IMR-90 (cell line): Measurements from ENCODE around the gene PLXNA4. TPM values are rescaled to one million over a fixed set of nuclear protein-coding genes. Genes with fewer than 3 reads are reported as not detected.

Source experiments
- ATAC-seq: fragments of 200-7000 bp; cut with Tn5 transposase; 2 replicates; pipeline ENCODE4 v1.9.1; 2020; ENCODE audit warnings: low read depth, mild to moderate bottlenecking, moderate library complexity
- BruUV-seq: library from RNA; stranded (reverse); fragments of 400-500 nt; replicated peaks from 2 replicates; lab custom pipeline; 2021; lab: Mats Ljungman, UMichigan
- CTCF ChIA-PET: fragments of 300-600 bp; formaldehyde crosslinking; extraction: SDS; loops from one replicate; lab custom pipeline; 2021; ENCODE audit warnings: antibody characterized with exemption; lab: Yijun Ruan, JAX
- POLR2A ChIA-PET: fragments of 300-600 bp; sonication (Branson Sonifier 250); formaldehyde crosslinking; loops from one replicate; lab custom pipeline; 2022; ENCODE audit warnings: antibody characterized with exemption; ENCODE audit not compliant: unreplicated experiment; lab: Charles Lee
- DNase-seq: peaks from one replicate; pipeline ENCODE4 v3.0.0; 2013
- H2AFZ ChIP-seq: replicated peaks from 2 replicates; pipeline ENCODE3; 2013; ENCODE audit warnings: low read length, mild to moderate bottlenecking; ENCODE audit not compliant: poor library complexity
- H2AK5ac ChIP-seq: 2 replicates; pipeline ENCODE4 v1.6.1; 2013; ENCODE audit warnings: low read depth, low read length, inconsistent platforms
- H2AK9ac ChIP-seq: replicated peaks from 2 replicates; pipeline ENCODE3; 2013; ENCODE audit warnings: mild to moderate bottlenecking, low read depth, low read length, moderate library complexity; ENCODE audit not compliant: poor library complexity
- H2BK120ac ChIP-seq: 2 replicates; pipeline ENCODE4 v1.6.1; 2013; ENCODE audit warnings: low read depth, low read length, inconsistent platforms
- H2BK15ac ChIP-seq: 3 replicates; pipeline ENCODE4 v1.6.1; 2013; ENCODE audit warnings: low read depth, low read length, inconsistent platforms
- H2BK20ac ChIP-seq: 2 replicates; pipeline ENCODE4 v1.6.1; 2013; ENCODE audit warnings: low read depth, mild to moderate bottlenecking, inconsistent platforms, low read length, moderate library complexity
- H2BK5ac ChIP-seq: 2 replicates; pipeline ENCODE4 v1.6.1; 2013; ENCODE audit warnings: mild to moderate bottlenecking, low read depth, low read length, inconsistent platforms; ENCODE audit not compliant: poor library complexity, severe bottlenecking
- H3K14ac ChIP-seq: replicated peaks from 2 replicates; pipeline ENCODE4 v1.6.1; 2013; ENCODE audit warnings: low read depth, low read length, inconsistent platforms
- H3K18ac ChIP-seq: 2 replicates; pipeline ENCODE4 v1.6.1; 2013; ENCODE audit warnings: low read depth, low read length, control low read depth
- H3K23ac ChIP-seq: 2 replicates; pipeline ENCODE4 v1.6.1; 2013; ENCODE audit warnings: low read depth, low read length, inconsistent platforms
- H3K27ac ChIP-seq: 2 replicates; pipeline ENCODE4 v1.5.1; 2013; ENCODE audit warnings: mild to moderate bottlenecking, control low read depth, low read length; ENCODE audit not compliant: insufficient read depth
- H3K27me3 ChIP-seq: 2 replicates; pipeline ENCODE4 v1.6.1; 2013; ENCODE audit warnings: low read length; ENCODE audit not compliant: control insufficient read depth, insufficient read depth
- H3K36me3 ChIP-seq: 2 replicates; pipeline ENCODE4 v1.6.1; 2013; ENCODE audit warnings: low read length, mixed read lengths; ENCODE audit not compliant: control insufficient read depth, insufficient read depth
- H3K4ac ChIP-seq: 2 replicates; pipeline ENCODE4 v1.6.1; 2013; ENCODE audit warnings: low read depth, low read length, inconsistent platforms
- H3K4me1 ChIP-seq: 2 replicates; pipeline ENCODE4 v1.6.1; 2013; ENCODE audit warnings: low read length, mixed read lengths; ENCODE audit not compliant: control insufficient read depth, insufficient read depth
- H3K4me2 ChIP-seq: 2 replicates; pipeline ENCODE4 v1.6.1; 2013; ENCODE audit warnings: low read depth, mild to moderate bottlenecking, control low read depth, low read length, moderate library complexity
- H3K4me3 ChIP-seq: 2 replicates; pipeline ENCODE4 v1.5.1; 2013; ENCODE audit warnings: low read depth, mild to moderate bottlenecking, control low read depth, low read length, moderate library complexity; ENCODE audit not compliant: insufficient read depth
- H3K56ac ChIP-seq: 2 replicates; pipeline ENCODE4 v1.6.1; 2013; ENCODE audit warnings: low read length, inconsistent platforms; ENCODE audit not compliant: insufficient read depth; ENCODE audit errors: extremely low read depth
- H3K79me1 ChIP-seq, 2 experiments: 2 replicates each; pipeline ENCODE4 v1.6.1; 2013; ENCODE audit warnings: low read length in 2 of 2, inconsistent platforms in 1 of 2, low read depth in 1 of 2
- H3K9ac ChIP-seq: 2 replicates; pipeline ENCODE4 v1.6.1; 2013; ENCODE audit warnings: low read depth, low read length, control low read depth
- H3K9me1 ChIP-seq: 2 replicates; pipeline ENCODE4 v1.6.1; 2013; ENCODE audit warnings: low read length, inconsistent platforms; ENCODE audit not compliant: insufficient read depth
- H3K9me3 ChIP-seq: 2 replicates; pipeline ENCODE4 v1.6.1; 2013; ENCODE audit warnings: low read length; ENCODE audit not compliant: control insufficient read depth, insufficient read depth
- H4K20me1 ChIP-seq: 2 replicates; pipeline ENCODE4 v1.6.1; 2013; ENCODE audit warnings: low read length, inconsistent platforms; ENCODE audit not compliant: insufficient read depth
- H4K5ac ChIP-seq: 2 replicates; pipeline ENCODE4 v1.6.1; 2013; ENCODE audit warnings: mild to moderate bottlenecking, low read depth, low read length, control low read depth
- H4K8ac ChIP-seq, 2 experiments: 2 replicates each; pipeline ENCODE4 v1.6.1; 2013; ENCODE audit warnings: low read depth in 2 of 2, low read length in 2 of 2, control low read depth in 1 of 2, inconsistent platforms in 1 of 2
- H4K91ac ChIP-seq: 2 replicates; pipeline ENCODE4 v1.6.1; 2013; ENCODE audit warnings: low read depth, low read length, inconsistent platforms; ENCODE audit not compliant: insufficient read depth
- NFE2L2 ChIP-seq: fragments of 150-350 bp; IDR thresholded peaks from 2 replicates; pipeline ENCODE4 v1.6.1; 2016; ENCODE audit warnings: low read depth, mild to moderate bottlenecking, low read length
- RCOR1 ChIP-seq: IDR thresholded peaks from 2 replicates; pipeline ENCODE4 v1.6.1; 2012; ENCODE audit warnings: mild to moderate bottlenecking, low read length, improper control_type of control experiment; ENCODE audit not compliant: insufficient replicate concordance
- RFX5 ChIP-seq: IDR thresholded peaks from 2 replicates; pipeline ENCODE4 v1.8.0; 2012; ENCODE audit warnings: low read depth, mild to moderate bottlenecking, low read length, moderate library complexity
- WGBS, 2 experiments: methylation state at CpG; one replicate each; pipeline versions ENCODE4 v1.1.5 to v1.1.7; 2013; ENCODE audit warnings: missing lambda C conversion rate in 2 of 2; ENCODE audit not compliant: insufficient read length in 1 of 2; ENCODE audit errors: extremely low coverage in 2 of 2; 5-methylcytosine and 5-hydroxymethylcytosine counted together
- dilution Hi-C: fragments of 300-500 bp; cut with HindIII; formaldehyde crosslinking; loops from one replicate; pipeline ENCODE4 v1.14.3; 2018; ENCODE audit warnings: low sequenced_read_pairs; ENCODE audit not compliant: unreplicated experiment
- in situ Hi-C: fragments of 300-500 bp; cut with MboI; formaldehyde crosslinking; loops from 3 replicates; pipeline ENCODE4 v1.14.3; 2019; ENCODE audit warnings: low sequenced_read_pairs, inconsistent platforms, mixed read lengths
- intact Hi-C: fragments of 100-400 bp; cut with micrococcal nuclease; formaldehyde crosslinking; loops from 2 replicates; pipeline ENCODE4 v1.10.0; 2022
- polyA plus RNA-seq, 3 experiments: library from polyadenylated mRNA; depleted of rRNA; stranded (reverse); fragments of >200 nt; gene quantifications; 2 replicates each; pipeline ENCODE4 v1.2.3, GENCODE V29; 2012; ENCODE audit warnings: low replicate concordance in 1 of 3
- total RNA-seq: library from RNA; depleted of rRNA; stranded (reverse); fragments of >200 nt; gene quantifications from 2 replicates; pipeline ENCODE4 v1.2.3, GENCODE V29; 2012
- TF ChIP-seq, protein P1 (sequence below): fragments of 150-350 bp; IDR thresholded peaks from 2 replicates; pipeline ENCODE4 v1.6.1; 2017; ENCODE audit warnings: mild to moderate bottlenecking, antibody characterized with exemption, low read length, low read depth

Gene PLXNA4
- total and polyA plus RNA-seq, 2 of the 4 experiments (the other 2 are of a cell fraction): under 0.01 TPM

DNA sequence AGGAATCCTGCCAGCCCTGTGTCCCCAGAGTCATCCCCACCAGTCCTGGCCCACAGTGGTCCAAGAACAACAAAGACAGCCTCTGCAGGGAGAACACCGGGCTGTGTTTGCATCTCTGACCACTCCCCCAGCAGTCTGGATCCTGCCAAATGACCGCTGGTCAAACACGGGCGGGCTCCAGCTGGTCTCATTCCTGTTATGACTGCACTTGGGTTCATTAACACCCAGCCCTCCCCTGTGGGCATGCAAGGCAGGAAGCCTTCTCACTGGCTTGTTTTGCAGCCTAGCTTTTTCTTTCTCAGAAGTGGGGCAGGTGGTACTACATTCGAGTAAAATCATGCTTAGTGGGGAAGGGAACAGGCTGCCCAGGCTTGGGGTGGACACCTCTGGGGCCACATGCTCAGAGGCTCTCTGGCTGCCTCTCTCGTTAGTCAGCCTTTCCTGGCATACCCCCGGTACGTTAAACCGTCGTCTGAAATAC lies 190.0 kb downstream of the PLXNA4 start:
- dilution Hi-C loops: no loop called here

More for the DNA sequence above, 190.0 kb downstream of the PLXNA4 start:
- BruUV-seq: no TSS peak
- Histone ChIP-seq H3K27me3 (no peaks in the 10 kb centered on the region), H4K20me1 (no peaks in the 10 kb centered on the region), H3K4me1 (no peaks in the 10 kb centered on the region), H3K4ac (no peak overlapping the region), H2AK9ac (no peak overlapping the region), H3K56ac (no peak overlapping the region), H3K18ac (no peak overlapping the region), H3K79me1 (no peaks in the 10 kb centered on the region), H4K5ac (no peak overlapping the region), H2BK120ac (no peak overlapping the region), H3K4me3 (no peak overlapping the region), H3K9me3 (no peaks in the 10 kb centered on the region), H3K27ac (no peak overlapping the region), H3K9me1 (no peaks in the 10 kb centered on the region), H4K8ac (no peak overlapping the region), H3K9ac (no peak overlapping the region), H4K91ac (no peak overlapping the region), H2AFZ (no peak overlapping the region), H2BK15ac (no peak overlapping the region), H3K23ac (no peak overlapping the region), H3K4me2 (no peak overlapping the region), H2BK5ac (no peak overlapping the region), H3K14ac (no peak overlapping the region), H2BK20ac (no peak overlapping the region), H2AK5ac (no peak overlapping the region), H3K36me3 (no peaks in the 10 kb centered on the region)
- no peak for ATAC-seq
- in situ Hi-C loops: no loop called here
- TF ChIP-seq, protein P1, sequence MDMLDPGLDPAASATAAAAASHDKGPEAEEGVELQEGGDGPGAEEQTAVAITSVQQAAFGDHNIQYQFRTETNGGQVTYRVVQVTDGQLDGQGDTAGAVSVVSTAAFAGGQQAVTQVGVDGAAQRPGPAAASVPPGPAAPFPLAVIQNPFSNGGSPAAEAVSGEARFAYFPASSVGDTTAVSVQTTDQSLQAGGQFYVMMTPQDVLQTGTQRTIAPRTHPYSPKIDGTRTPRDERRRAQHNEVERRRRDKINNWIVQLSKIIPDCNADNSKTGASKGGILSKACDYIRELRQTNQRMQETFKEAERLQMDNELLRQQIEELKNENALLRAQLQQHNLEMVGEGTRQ: no peak
- TF ChIP-seq RFX5 (no peak), NFE2L2 (no peak), RCOR1 (no peak)
- intact Hi-C loops: no loop called here
- ChIA-PET CTCF (no interaction called here), POLR2A (no interaction called here)
- no peak for DNase-seq
- 35% methylated on average over 6 of the region's 10 CpGs; no CpG with 5 or more reads in 1 of the 2 experiments for WGBS, 2 experiments
